NCI-H345 treated with DMSO at 0.1 percent for 48 hours (cell line): ENCODE results near the gene C6orf141.

Source experiments
- DNase-seq: peaks from one replicate; lab custom pipeline; 2025; ENCODE audit not compliant: unreplicated experiment; lab: John Stamatoyannopoulos, UW

The C6orf141 gene

GRCh38 chr6:49550492-49551077, at the start of gene C6orf141:
Gene C6orf141 (plus strand): TSS chr6:49550668. CDS start chr6:49550793, 125 bp downstream.
- DNase-seq = peak; percentile 15

DNA sequence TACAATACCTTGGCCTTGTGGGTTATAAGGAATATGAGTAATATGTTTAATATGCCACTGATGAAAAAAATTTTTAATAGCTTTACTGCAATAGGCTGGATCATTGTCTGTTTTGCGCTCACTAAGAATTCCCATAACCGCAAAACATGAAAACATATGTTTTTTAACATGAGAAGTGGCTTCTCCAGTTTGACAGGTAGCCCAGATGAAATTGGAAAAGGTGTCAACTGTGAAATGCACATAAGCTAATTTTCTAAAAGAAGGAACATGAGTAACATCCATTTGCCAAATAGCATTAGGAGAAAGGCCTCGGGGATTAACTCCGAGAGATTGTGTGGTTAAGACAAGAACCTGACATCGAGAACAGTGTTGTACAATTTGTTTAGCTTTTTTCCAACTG, 45.8 kb upstream of the C6orf141 start:
- no peak for DNase-seq

DNA sequence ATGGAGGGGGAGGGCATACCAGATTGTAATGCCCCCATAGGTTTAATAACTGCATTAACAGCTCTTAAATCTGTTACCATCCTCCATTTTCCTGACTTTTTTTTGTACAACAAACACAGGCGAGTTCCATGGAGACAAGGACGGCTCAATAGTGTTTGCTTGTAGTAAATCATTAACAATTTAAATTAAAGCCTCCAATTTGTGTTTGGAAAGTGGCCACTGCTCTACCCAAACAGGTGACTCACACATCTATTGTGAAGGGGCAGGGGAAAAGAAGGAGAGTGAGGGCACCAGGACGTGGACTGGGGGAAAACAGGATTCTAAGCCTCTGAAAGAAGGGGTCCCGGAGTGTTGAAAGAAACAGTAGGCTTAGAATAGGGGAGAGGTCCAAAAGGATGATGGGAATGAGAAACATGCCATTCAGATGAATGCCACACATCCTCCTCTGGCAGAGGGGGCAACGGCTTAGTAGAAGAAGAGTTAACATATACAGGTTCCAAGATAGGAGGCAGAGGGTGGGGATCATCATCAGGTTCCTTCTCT, 43.8 kb upstream of the C6orf141 start:
- no peak for DNase-seq

GRCh38 chr6:49509342-49509741, 41.1 kb upstream of the C6orf141 start:
- no peak for DNase-seq

DNA sequence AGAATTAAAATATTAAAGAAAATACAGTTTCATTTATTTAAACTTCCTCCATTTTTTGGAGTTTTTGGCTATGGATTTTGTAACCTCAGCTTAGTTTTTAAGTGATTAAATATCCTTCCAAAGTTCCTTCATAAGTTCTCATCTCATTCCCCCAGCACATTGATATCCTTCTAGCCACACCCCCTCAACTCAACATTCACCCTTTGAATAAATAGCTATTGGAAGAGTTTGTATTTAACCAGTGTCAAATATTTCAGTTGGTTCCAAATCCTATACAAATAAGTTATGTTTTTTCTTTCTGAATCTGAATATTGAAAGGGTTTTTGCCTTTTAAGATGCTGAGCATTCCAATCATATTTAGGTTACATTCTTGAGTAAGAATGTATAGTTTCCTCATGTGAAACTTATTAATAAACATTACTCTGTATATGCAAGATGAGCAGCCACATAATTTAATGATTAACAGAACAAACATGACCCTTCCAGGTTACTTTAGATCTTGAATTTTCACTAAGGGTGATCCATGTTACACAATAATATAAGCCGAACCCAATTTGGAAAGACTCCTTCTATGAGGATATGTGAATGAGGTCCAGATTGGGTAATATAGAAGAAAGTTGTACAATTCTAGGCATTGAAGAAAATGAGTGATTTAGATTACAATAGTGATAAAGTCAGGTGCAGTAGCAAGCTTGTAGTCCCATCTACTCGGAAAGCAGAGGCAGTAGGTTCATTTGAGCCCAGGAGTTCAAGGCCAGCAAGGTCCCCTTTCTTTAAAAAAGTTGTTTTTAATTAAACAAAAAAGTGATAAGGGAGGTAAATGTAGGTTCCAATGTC, 37.1 kb upstream of the C6orf141 start:
- DNase-seq = no peak

GRCh38 chr6:49514571-49515484, 35.6 kb upstream of the C6orf141 start:
- DNase-seq = no peak

- DNase-seq = no peak
These were observed 34.9 kb upstream of the C6orf141 start for GRCh38 chr6:49515485-49516146.

- DNase-seq = no peak
These were observed 34.3 kb upstream of the C6orf141 start for GRCh38 chr6:49516147-49516505.

DNA sequence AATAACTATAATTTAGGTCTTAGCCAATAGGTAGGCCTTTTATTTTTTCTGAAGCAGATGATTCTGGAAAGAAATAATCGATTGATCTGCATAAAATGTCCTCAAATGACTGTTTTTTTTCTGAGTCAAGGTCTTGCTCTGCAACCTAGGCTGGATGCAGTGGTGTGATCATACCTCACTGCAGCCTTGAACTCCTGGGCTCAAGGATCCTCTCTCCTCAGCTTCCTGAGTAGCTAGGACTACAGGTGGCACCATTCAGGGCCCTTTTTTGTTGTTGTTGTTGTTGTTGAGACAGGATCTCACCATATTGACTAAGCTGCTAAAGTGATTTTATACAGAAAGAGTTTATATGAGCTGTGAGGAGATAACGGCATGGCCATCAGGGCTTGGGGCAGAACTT, 32.5 kb upstream of the C6orf141 start:
- DNase-seq = no peak

DNA sequence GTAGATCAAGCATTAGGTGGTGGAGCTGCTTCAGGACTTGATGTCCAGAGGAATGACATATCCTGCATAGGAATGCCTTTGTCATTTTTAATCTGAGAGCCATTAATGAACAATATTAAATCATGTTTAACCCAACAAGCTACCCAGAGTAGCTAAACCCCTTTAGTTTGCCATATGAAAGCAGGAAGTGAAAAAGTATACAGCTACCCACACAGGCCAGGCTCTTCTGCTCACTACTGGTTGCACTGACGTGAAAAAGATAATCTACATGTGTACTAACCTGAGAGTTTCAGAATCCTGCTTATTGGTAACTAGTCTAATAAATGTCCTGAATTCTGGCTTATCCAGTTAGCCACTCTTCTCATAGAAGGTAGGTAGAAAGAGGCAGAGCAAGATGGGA, 30.8 kb upstream of the C6orf141 start:
- DNase-seq = no peak

- no peak for DNase-seq
These were observed 27.5 kb upstream of the C6orf141 start for GRCh38 chr6:49522710-49523593.

GRCh38 chr6:49523901-49524300, 26.6 kb upstream of the C6orf141 start:
- DNase-seq = no peak

DNA sequence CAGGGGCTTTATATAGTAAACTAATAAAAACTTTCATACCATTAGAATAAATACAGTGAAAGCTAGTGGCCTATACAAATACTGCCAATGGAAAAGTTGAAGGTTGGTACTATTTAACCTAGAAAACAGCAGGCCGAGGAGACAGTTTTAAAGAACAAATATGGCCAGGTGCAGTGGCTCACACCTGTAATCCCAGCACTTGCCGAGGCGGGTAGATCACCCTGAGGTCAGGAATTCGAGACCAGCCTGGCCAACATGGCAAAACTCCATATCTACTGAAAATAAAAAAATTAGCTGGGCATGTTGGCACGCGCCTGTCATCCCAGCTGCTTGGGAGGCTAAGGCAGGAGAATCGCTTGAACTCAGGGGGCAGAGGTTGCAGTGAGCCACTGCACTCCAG, 25.9 kb upstream of the C6orf141 start:
- no peak for DNase-seq

DNA sequence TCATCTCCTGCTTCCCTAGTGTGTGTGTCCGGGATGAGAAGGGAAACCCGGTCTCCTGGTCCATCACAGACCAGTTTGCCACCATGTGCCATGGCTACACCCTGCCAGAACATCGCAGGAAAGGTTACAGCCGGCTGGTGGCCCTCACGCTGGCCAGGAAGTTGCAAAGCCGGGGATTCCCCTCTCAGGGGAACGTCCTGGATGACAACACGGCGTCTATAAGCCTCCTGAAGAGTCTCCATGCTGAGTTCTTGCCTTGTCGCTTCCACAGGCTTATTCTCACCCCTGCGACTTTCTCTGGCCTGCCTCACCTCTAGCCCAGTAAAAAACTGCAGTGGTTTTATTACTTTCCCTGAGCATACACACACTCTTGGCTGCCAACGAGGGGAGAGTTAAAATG, 23.9 kb upstream of the C6orf141 start:
- DNase-seq = no peak

- no peak for DNase-seq
These were observed 23.1 kb upstream of the C6orf141 start for GRCh38 chr6:49527320-49527719.

- no peak for DNase-seq
These were observed 21.9 kb upstream of the C6orf141 start for GRCh38 chr6:49528571-49528970.

DNA sequence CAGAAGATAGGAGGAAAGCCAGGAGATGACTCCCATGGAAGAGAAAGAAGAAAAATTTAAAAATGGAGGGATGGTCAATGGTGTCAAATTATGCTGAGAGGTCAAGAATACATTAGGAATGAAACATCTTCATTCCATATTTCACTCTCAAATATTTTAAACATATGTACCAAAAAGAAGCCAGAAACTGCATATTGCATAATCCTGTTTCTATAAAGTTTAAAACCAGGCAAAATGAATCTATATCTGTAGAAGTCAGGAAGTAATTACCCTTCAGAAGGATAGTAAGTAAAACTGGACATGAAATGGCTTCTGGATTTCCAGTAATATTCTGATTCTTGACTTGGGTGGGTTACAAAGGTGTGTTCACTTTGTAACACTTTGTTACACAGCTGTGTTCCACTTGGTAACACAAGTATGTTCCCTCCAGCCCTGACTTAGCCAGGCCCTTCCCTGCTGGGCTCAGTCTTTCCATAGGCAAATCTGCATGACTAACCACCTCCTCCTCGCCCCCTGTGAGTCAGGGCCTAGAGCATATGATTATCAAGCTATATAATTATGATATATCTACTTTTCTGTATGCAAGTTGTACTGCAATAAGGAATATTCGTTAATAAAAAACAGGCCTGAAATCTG, 20.2 kb upstream of the C6orf141 start:
- DNase-seq = no peak

GRCh38 chr6:49531774-49532569, 18.5 kb upstream of the C6orf141 start:
- peak; percentile 75 for DNase-seq

DNA sequence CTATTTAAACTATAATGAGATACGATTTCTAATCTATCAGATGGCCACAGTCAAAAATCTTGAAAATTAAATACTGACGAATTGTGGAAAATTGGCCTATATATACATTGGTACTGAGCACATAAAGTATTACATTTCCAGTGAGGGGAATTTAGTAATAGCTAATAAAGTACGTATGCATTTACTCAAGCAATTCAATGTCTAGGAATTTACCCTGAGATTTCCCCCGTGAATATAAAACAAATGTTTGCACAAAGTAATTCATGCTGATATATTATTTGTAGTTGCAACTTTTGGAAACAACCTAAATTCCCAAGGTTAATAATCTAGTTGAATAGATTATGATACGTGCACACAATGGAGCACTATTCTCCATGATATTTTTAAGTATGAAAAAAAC, 14.7 kb upstream of the C6orf141 start:
- no peak for DNase-seq
